Endothelial cell of umbilical vein (primary cell): Measurements from ENCODE around the gene PET100. TPM values are rescaled to one million over a fixed set of nuclear protein-coding genes. Genes with fewer than 3 reads are reported as not detected.

ENCODE experiments used
- BruUV-seq: library from RNA; stranded (reverse); fragments of 400-500 nt; replicated peaks from 2 replicates; lab custom pipeline; 2021; lab: Mats Ljungman, UMichigan
- CTCF ChIA-PET: fragments of 300-600, 350-600 bp; sonication (Branson Sonifier 250); formaldehyde crosslinking; loops from one replicate; lab custom pipeline; 2021; ENCODE audit warnings: antibody characterized with exemption, inconsistent platforms; lab: Charles Lee
- POLR2A ChIA-PET: fragments of 300-600, 350-600 bp; sonication (Branson Sonifier 250); formaldehyde crosslinking; loops from one replicate; lab custom pipeline; 2021; ENCODE audit warnings: antibody characterized with exemption, inconsistent platforms; lab: Charles Lee
- DNase-seq: peaks from one replicate; pipeline ENCODE4 v3.0.0-alpha.2; 2011; ENCODE audit warnings: low read depth, low spot score
- FAIRE-seq: peaks from 2 replicates; lab custom pipeline; 2011; peaks lifted over from hg19 to GRCh38; lab: Jason Lieb, UNC
- H2AFZ ChIP-seq: 2 replicates; pipeline ENCODE4 v1.6.0; 2012; ENCODE audit warnings: low read depth, low read length, control low read depth, inconsistent platforms
- H3K27ac ChIP-seq: 2 replicates; pipeline ENCODE4 v1.5.1; 2011; ENCODE audit warnings: low read depth, mild to moderate bottlenecking, control low read depth, low read length, moderate library complexity; ENCODE audit not compliant: insufficient read depth
- H3K27me3 ChIP-seq, 2 experiments: 2 replicates each; pipeline versions ENCODE4 v1.6.0 to v1.6.1; 2011; ENCODE audit warnings: low read length in 2 of 2, mixed read lengths in 1 of 2; ENCODE audit not compliant: control insufficient read depth in 2 of 2, insufficient read depth in 2 of 2
- H3K36me3 ChIP-seq, 2 experiments: 2 replicates in 1 of 2; 3 replicates in 1 of 2; pipeline ENCODE4 v1.5.1; 2011; ENCODE audit warnings: low read length in 2 of 2, mild to moderate bottlenecking in 1 of 2, moderate library complexity in 1 of 2; ENCODE audit not compliant: control insufficient read depth in 2 of 2, insufficient read depth in 2 of 2; ENCODE audit errors: extremely low read depth in 1 of 2
- H3K4me1 ChIP-seq: 3 replicates; pipeline ENCODE4 v1.5.1; 2011; ENCODE audit warnings: mild to moderate bottlenecking, low read length; ENCODE audit not compliant: control insufficient read depth, insufficient read depth; ENCODE audit errors: extremely low read depth
- H3K4me2 ChIP-seq: 2 replicates; pipeline ENCODE4 v1.6.1; 2011; ENCODE audit warnings: low read length, control low read depth, mixed read lengths; ENCODE audit not compliant: insufficient read depth
- H3K4me3 ChIP-seq, 3 experiments: fragments of 200-600 bp in 1 of 3; sonication (generic), shearing (Covaris generic) in 1 of 3; replicated peaks in 1 of 3; 2 replicates each; pipeline ENCODE4 v1.5.1; 2011 to 2016; ENCODE audit warnings: control low read depth in 3 of 3, low read length in 3 of 3, mild to moderate bottlenecking in 2 of 3, inconsistent platforms in 1 of 3, low read depth in 1 of 3, moderate library complexity in 1 of 3; ENCODE audit not compliant: insufficient read depth in 1 of 3
- H3K79me2 ChIP-seq: 2 replicates; pipeline ENCODE4 v1.6.0; 2012; ENCODE audit warnings: low read length, inconsistent platforms; ENCODE audit not compliant: control insufficient read depth, insufficient read depth
- H3K9ac ChIP-seq: replicated peaks from 2 replicates; pipeline ENCODE3; 2011; ENCODE audit warnings: low read length, control low read depth; ENCODE audit not compliant: insufficient read depth; ENCODE audit errors: extremely low read depth
- H3K9me1 ChIP-seq: replicated peaks from 3 replicates; pipeline ENCODE4 v1.6.0; 2011; ENCODE audit warnings: mild to moderate bottlenecking, low read length; ENCODE audit not compliant: control insufficient read depth, insufficient read depth; ENCODE audit errors: extremely low read depth
- H3K9me3 ChIP-seq: replicated peaks from 2 replicates; pipeline ENCODE4 v1.5.1; 2012; ENCODE audit warnings: low read length, inconsistent platforms; ENCODE audit not compliant: control insufficient read depth, insufficient read depth
- H4K20me1 ChIP-seq: replicated peaks from 2 replicates; pipeline ENCODE3; 2011; ENCODE audit warnings: mild to moderate bottlenecking, low read length; ENCODE audit not compliant: control insufficient read depth, insufficient read depth; ENCODE audit errors: extremely low read depth
- CTCF ChIP-seq, 2 donors: IDR thresholded peaks; 1 replicate in 1 of 2; 2 replicates in 1 of 2; pipeline ENCODE4 v1.5.1; 2011; ENCODE audit warnings: low read length in 2 of 2, mild to moderate bottlenecking in 2 of 2, moderate library complexity in 2 of 2, control low read depth in 1 of 2, inconsistent platforms in 1 of 2, low read depth in 1 of 2; ENCODE audit not compliant: insufficient read depth in 1 of 2; ENCODE audit errors: extremely low read depth in 1 of 2
- EZH2 ChIP-seq: IDR thresholded peaks from 2 replicates; pipeline ENCODE4 v1.6.1; 2012; ENCODE audit warnings: borderline replicate concordance, low read depth, mild to moderate bottlenecking, moderate library complexity, low read length, inconsistent platforms; ENCODE audit not compliant: severe bottlenecking
- FOS ChIP-seq: IDR thresholded peaks from 2 replicates; pipeline ENCODE4 v1.6.1; 2011; ENCODE audit warnings: mild to moderate bottlenecking, low read length, moderate library complexity, borderline replicate concordance; ENCODE audit not compliant: insufficient read depth
- GATA2 ChIP-seq: IDR thresholded peaks from 2 replicates; pipeline ENCODE4 v1.7.0; 2011; ENCODE audit warnings: low read depth, mild to moderate bottlenecking, moderate library complexity, mixed read lengths, low read length; ENCODE audit not compliant: insufficient read length, insufficient read depth
- JUN ChIP-seq: IDR thresholded peaks from 2 replicates; pipeline ENCODE4 v1.6.1; 2011; ENCODE audit warnings: borderline replicate concordance, low read depth; ENCODE audit not compliant: insufficient read length, insufficient read depth
- MAX ChIP-seq: IDR thresholded peaks from 2 replicates; pipeline ENCODE4 v1.6.1; 2011; ENCODE audit not compliant: insufficient read depth, insufficient read length
- MYC ChIP-seq: IDR thresholded peaks from one replicate; pipeline ENCODE4 v1.6.1; 2011; ENCODE audit warnings: mild to moderate bottlenecking, low read depth, low read length
- POLR2A ChIP-seq: IDR thresholded peaks from 2 replicates; pipeline ENCODE4 v1.6.1; 2012; ENCODE audit warnings: low read depth, mild to moderate bottlenecking, control low read depth, low read length
- POLR2AphosphoS5 ChIP-seq: IDR thresholded peaks from 2 replicates; pipeline ENCODE4 v1.6.1; 2012; ENCODE audit warnings: low read depth, mild to moderate bottlenecking, control low read depth, low read length, moderate library complexity; ENCODE audit not compliant: insufficient read depth
- dilution Hi-C: fragments of 300-500 bp; cut with MboI; formaldehyde crosslinking; loops from one replicate; pipeline ENCODE4 v1.15.0; 2019; ENCODE audit warnings: low sequenced_read_pairs; ENCODE audit not compliant: extremely low pct_ligation_motif_present
- intact Hi-C: fragments of 100-400 bp; cut with micrococcal nuclease; formaldehyde crosslinking; loops from one replicate; pipeline ENCODE4 v1.10.0; 2022
- polyA plus RNA-seq, 4 experiments: library from polyadenylated mRNA; depleted of rRNA in 3 of 4; stranded (reverse) in 3 of 4; unstranded in 1 of 4; fragments of >200 nt; gene quantifications; 2 replicates each; pipeline versions ENCODE4 v1.2.1 to v1.2.3, GENCODE V29; 2011 to 2012; ENCODE audit warnings: missing spikeins in 1 of 4
- total RNA-seq: library from RNA; stranded (reverse); gene quantifications from 2 replicates; pipeline ENCODE4 v1.2.3, GENCODE V29; 2021

The PET100 gene
- total and polyA plus RNA-seq, 2 donors (not counting 3 experiments of a cell fraction or from before 2014, with no cell fraction given) = 55.0 to 172 TPM

- Histone ChIP-seq H3K79me2 (peaks cover 18% of the 10 kb centered on the region), H4K20me1 (no peaks in the 10 kb centered on the region), H3K9me3 (no peaks in the 10 kb centered on the region), H3K27ac (no peak within 1 kb of the TSS), H3K4me3 (no peak within 1 kb of the TSS), H2AFZ (no peak within 1 kb of the TSS), H3K9me1 (no peaks in the 10 kb centered on the region), H3K27me3 (no peaks in the 10 kb centered on the region), H3K4me2 (no peak within 1 kb of the TSS), H3K36me3 (peaks cover 0 to 4% of the 10 kb centered on the region in 2 experiments), H3K9ac (no peak within 1 kb of the TSS), H3K4me1 (peaks cover 17% of the 10 kb centered on the region)
- FAIRE-seq (no peak), DNase-seq (no peak)
- dilution Hi-C loops (no loop called here), intact Hi-C loops (no loop called here)
- TF ChIP-seq JUN (no peak), GATA2 (no peak), MAX (no peak), MYC (no peak), POLR2A (no peak), CTCF (IDR thresholded peaks at IDR 0.05; ENCODE audit: extremely low read depth in 1 of 2, insufficient read depth in 1 of 2, low read depth in 1 of 2, low read length in 2 of 2) (no peak), FOS (no peak), POLR2AphosphoS5 (no peak), EZH2 (no peak)
- BruUV-seq = no TSS peak
- ChIA-PET CTCF (interaction anchor here (0.6 to 1.6 kb wide), 2 partner anchors 65 to 369 kb away, joined by 3 to 6 read pairs; no protein-coding TSS in a partner anchor), POLR2A (interaction anchor here (0.6 kb wide), 1 partner anchor 305 kb away, joined by 5 read pairs; no protein-coding TSS in a partner anchor)
These were observed 4.1 kb downstream of the PET100 start, which contains the start of gene PCP2 for GRCh38 chr19:7633698-7634097. PCP2 (minus strand) TSS chr19:7633719; CDS start chr19:7633457, 262 bp downstream.
